Bronchial epithelial cell (primary cell): ENCODE data around the gene MED28. TPM values are rescaled to one million over a fixed set of nuclear protein-coding genes. Genes with fewer than 3 reads are reported as not detected.

Experiments used
- DNase-seq: peaks from one replicate; pipeline ENCODE4 v3.0.0-alpha.2; 2010; ENCODE audit warnings: low read depth
- FAIRE-seq: peaks from 2 replicates; lab custom pipeline; 2011; peaks lifted over from hg19 to GRCh38; lab: Jason Lieb, UNC
- H3K27me3 ChIP-seq: 2 replicates; pipeline ENCODE4 v1.5.1; 2011; ENCODE audit warnings: low read length; ENCODE audit not compliant: control insufficient read depth, insufficient read depth
- H3K36me3 ChIP-seq: 2 replicates; pipeline ENCODE4 v1.5.1; 2011; ENCODE audit warnings: low read length; ENCODE audit not compliant: control insufficient read depth, insufficient read depth
- H3K4me3 ChIP-seq: 2 replicates; pipeline ENCODE4 v1.5.1; 2011; ENCODE audit warnings: mild to moderate bottlenecking, low read depth, low read length, control low read depth
- CTCF ChIP-seq: IDR thresholded peaks from 2 replicates; pipeline ENCODE4 v1.5.1; 2011; ENCODE audit warnings: mild to moderate bottlenecking, moderate library complexity, low read length, control low read depth, inconsistent platforms; ENCODE audit not compliant: insufficient read depth, severe bottlenecking
- total RNA-seq: library from RNA; depleted of rRNA; stranded (reverse); fragments of >200 nt; gene quantifications from 2 replicates; pipeline ENCODE4 v1.2.1, GENCODE V29; 2014

The MED28 gene
- total RNA-seq, 1 donor from 2014 or later: 12.4 TPM

- H3K27me3 ChIP-seq: no peaks in the 10 kb centered on the region
- peaks cover 18% of the 10 kb centered on the region for H3K36me3 ChIP-seq
- DNase-seq: no peak
- FAIRE-seq: no peak
- no peak overlapping the region for H3K4me3 ChIP-seq
- TF ChIP-seq CTCF: no peak
Measured at GRCh38 chr4:17584521-17585213, 29.8 kb upstream of the MED28 start.

GRCh38 chr4:17587094-17587822 lies 27.2 kb upstream of the MED28 start:
- TF ChIP-seq CTCF: no peak
- H3K27me3 ChIP-seq: no peaks in the 10 kb centered on the region
- no peak for FAIRE-seq
- no peak for DNase-seq
- H3K4me3 ChIP-seq: no peak overlapping the region
- H3K36me3 ChIP-seq: peaks cover 14% of the 10 kb centered on the region

- Histone ChIP-seq H3K4me3 (no peak overlapping the region), H3K27me3 (no peaks in the 10 kb centered on the region), H3K36me3 (peaks cover 9% of the 10 kb centered on the region)
- TF ChIP-seq CTCF: no peak
- DNase-seq (no peak), FAIRE-seq (no peak)
Measured at GRCh38 chr4:17589355-17589754, 25.1 kb upstream of the MED28 start.

GRCh38 chr4:17595471-17596005 lies 18.9 kb upstream of the MED28 start:
- peaks cover 4% of the 10 kb centered on the region for H3K36me3 ChIP-seq
- DNase-seq (no peak), FAIRE-seq (no peak)
- no peaks in the 10 kb centered on the region for H3K27me3 ChIP-seq
- no peak overlapping the region for H3K4me3 ChIP-seq
- TF ChIP-seq CTCF: no peak

GRCh38 chr4:17597517-17597916 lies 16.9 kb upstream of the MED28 start:
- H3K27me3 ChIP-seq: no peaks in the 10 kb centered on the region
- peaks cover 4% of the 10 kb centered on the region for H3K36me3 ChIP-seq
- FAIRE-seq (no peak), DNase-seq (peak; percentile 54)
- no peak overlapping the region for H3K4me3 ChIP-seq
- peak; percentile 52 for TF ChIP-seq CTCF
